Ishikawa (cell line): ENCODE measurements around the gene METTL21A.

Experiments
- EP300 ChIP-seq: IDR thresholded peaks from 2 replicates; pipeline ENCODE4 v1.6.1; 2012; ENCODE audit warnings: borderline replicate concordance
- FOXM1 ChIP-seq: IDR thresholded peaks from 2 replicates; pipeline ENCODE4 v1.6.1; 2012; ENCODE audit warnings: low read depth, borderline replicate concordance
- TF ChIP-seq, protein P1 (sequence below): IDR thresholded peaks from 2 replicates; pipeline ENCODE4 v1.6.1; 2012

GRCh38 chr2:207640661-207641060, 15.5 kb upstream of the METTL21A start:
- no peak for TF ChIP-seq EP300
- TF ChIP-seq, protein P1, sequence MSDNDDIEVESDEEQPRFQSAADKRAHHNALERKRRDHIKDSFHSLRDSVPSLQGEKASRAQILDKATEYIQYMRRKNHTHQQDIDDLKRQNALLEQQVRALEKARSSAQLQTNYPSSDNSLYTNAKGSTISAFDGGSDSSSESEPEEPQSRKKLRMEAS = no peak
- no peak for TF ChIP-seq FOXM1
